Activated CD4-positive, alpha-beta T cell treated with anti-CD3 and anti-CD28 coated beads, Interleukin-2, amount 10 ng/mL, durations not matched to agents 24 days and 14 days (primary cell): Measurements from ENCODE around the gene NSF. TPM values are rescaled to one million over a fixed set of nuclear protein-coding genes. Genes with fewer than 3 reads are reported as not detected.
A peak's percentile ranks its signal among the peaks of the same experiment; 100 is the strongest.

Source experiments
- DNase-seq: peaks from one replicate; pipeline ENCODE4 v3.0.0; 2022
- H3K27ac Mint-ChIP-seq: one replicate; pipeline ENCODE4 v1.8.0; 2022; ENCODE audit warnings: mild to moderate bottlenecking, mixed read lengths
- H3K27me3 Mint-ChIP-seq: one replicate; pipeline ENCODE4 v1.8.0; 2022; ENCODE audit warnings: mixed read lengths
- H3K36me3 Mint-ChIP-seq: one replicate; pipeline ENCODE4 v1.8.0; 2022; ENCODE audit warnings: low read depth, mild to moderate bottlenecking, mixed read lengths
- H3K4me1 Mint-ChIP-seq: one replicate; pipeline ENCODE4 v1.8.0; 2021; ENCODE audit warnings: mixed read lengths
- H3K4me3 Mint-ChIP-seq: one replicate; pipeline ENCODE4 v1.8.0; 2022; ENCODE audit warnings: mild to moderate bottlenecking, moderate library complexity, mixed read lengths
- H3K9me3 Mint-ChIP-seq: one replicate; pipeline ENCODE4 v1.8.0; 2021; ENCODE audit warnings: mixed read lengths
- intact Hi-C: fragments of 100-400 bp; cut with micrococcal nuclease; formaldehyde crosslinking; loops from one replicate; pipeline ENCODE4 v1.15.1; 2023
- total RNA-seq: library from RNA; stranded (reverse); gene quantifications from 2 replicates; pipeline ENCODE4 v1.2.3, GENCODE V29; 2022

Gene NSF
- total RNA-seq, 1 donor from 2014 or later = 32.7 TPM

- Mint-ChIP-seq H3K4me3 (no peak overlapping the region), H3K9me3 (no peaks in the 10 kb centered on the region), H3K27me3 (peaks cover 43% of the 10 kb centered on the region), H3K36me3 (no peaks in the 10 kb centered on the region), H3K4me1 (peaks cover 9% of the 10 kb centered on the region), H3K27ac (no peak overlapping the region)
- intact Hi-C loops = no loop called here
- DNase-seq = no peak
These were observed 183.2 kb downstream of the NSF start for GRCh38 chr17:46773676-46774075.

GRCh38 chr17:46774108-46774737, 183.8 kb downstream of the NSF start:
- H3K9me3 Mint-ChIP-seq = no peaks in the 10 kb centered on the region
- no peak overlapping the region for H3K4me3 Mint-ChIP-seq
- peaks cover 40% of the 10 kb centered on the region for H3K27me3 Mint-ChIP-seq
- intact Hi-C loops = no loop called here
- DNase-seq = no peak
- no peaks in the 10 kb centered on the region for H3K36me3 Mint-ChIP-seq
- H3K27ac Mint-ChIP-seq = no peak overlapping the region
- H3K4me1 Mint-ChIP-seq = peaks cover 9% of the 10 kb centered on the region

- Mint-ChIP-seq H3K36me3 (no peaks in the 10 kb centered on the region), H3K27ac (no peak overlapping the region), H3K4me3 (no peak overlapping the region), H3K27me3 (peaks cover 28% of the 10 kb centered on the region), H3K4me1 (peaks cover 5% of the 10 kb centered on the region), H3K9me3 (no peaks in the 10 kb centered on the region)
- no peak for DNase-seq
- intact Hi-C loops = no loop called here
These were observed 186.0 kb downstream of the NSF start for GRCh38 chr17:46776298-46777005.

DNA sequence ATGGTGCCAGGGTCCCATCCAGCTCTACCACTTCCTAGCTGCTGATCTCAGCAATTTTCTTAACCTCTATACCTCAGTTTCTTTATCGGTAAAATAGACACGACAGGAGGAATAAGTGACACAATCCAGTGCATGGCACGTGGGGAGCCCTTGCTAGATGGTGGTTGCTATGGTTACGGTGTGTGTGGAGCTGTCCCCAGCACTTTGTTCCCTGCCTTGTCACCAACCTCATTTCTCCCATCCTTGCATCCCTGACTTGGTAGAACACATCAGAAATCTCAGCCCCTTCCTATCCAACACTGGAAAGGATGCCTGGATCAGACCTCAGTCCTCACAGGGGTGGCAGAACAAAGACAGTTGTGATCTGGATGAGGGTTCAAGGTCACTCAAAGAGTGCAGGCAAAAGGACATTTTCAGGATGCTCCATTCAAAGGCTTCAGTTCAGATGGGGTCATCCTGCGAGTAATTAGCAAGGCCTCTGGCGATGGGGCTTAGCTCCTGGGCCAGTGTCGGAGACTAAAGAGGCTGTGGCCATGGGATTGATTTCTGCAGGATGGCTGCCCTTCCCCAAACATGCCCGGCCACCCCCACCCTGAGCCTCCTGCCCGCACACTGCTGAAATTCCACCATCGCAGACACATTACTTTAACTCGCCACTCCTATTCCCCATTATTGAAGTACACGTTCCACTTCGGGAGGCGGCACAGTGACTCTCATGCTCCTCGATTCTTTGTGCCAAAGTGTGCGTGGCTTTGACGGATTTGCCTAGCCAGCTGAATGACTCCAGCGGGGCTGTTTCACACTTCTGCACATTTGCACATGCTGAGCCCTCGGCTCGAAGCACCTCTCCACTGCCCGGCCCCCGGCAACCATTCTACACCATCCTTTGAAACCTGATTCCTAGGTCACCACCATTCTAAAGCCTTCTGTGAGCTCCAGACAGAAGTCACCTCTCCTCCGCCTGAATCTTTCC, 187.8 kb downstream of the NSF start:
- H3K36me3 Mint-ChIP-seq = no peaks in the 10 kb centered on the region

GRCh38 chr17:46780003-46780373, 189.5 kb downstream of the NSF start:
- Mint-ChIP-seq H3K4me1 (no peaks in the 10 kb centered on the region), H3K27me3 (peaks cover 10% of the 10 kb centered on the region), H3K4me3 (no peak overlapping the region), H3K9me3 (no peaks in the 10 kb centered on the region), H3K36me3 (no peaks in the 10 kb centered on the region), H3K27ac (no peak overlapping the region)
- no peak for DNase-seq
- intact Hi-C loops = no loop called here

More for the DNA sequence above, 187.8 kb downstream of the NSF start:
- no peak overlapping the region for H3K27ac Mint-ChIP-seq
- no peak overlapping the region for H3K4me3 Mint-ChIP-seq
- no peaks in the 10 kb centered on the region for H3K4me1 Mint-ChIP-seq
- peaks cover 17% of the 10 kb centered on the region for H3K27me3 Mint-ChIP-seq
- intact Hi-C loops = no loop called here
- no peaks in the 10 kb centered on the region for H3K9me3 Mint-ChIP-seq
- DNase-seq = no peak

GRCh38 chr17:46782250-46782953, 191.9 kb downstream of the NSF start:
- peak; percentile 70 for DNase-seq
- Mint-ChIP-seq H3K4me3 (no peak overlapping the region), H3K36me3 (no peaks in the 10 kb centered on the region), H3K27ac (no peak overlapping the region), H3K27me3 (peaks cover 6% of the 10 kb centered on the region), H3K9me3 (no peaks in the 10 kb centered on the region), H3K4me1 (no peaks in the 10 kb centered on the region)
- intact Hi-C loops = no loop called here

DNA sequence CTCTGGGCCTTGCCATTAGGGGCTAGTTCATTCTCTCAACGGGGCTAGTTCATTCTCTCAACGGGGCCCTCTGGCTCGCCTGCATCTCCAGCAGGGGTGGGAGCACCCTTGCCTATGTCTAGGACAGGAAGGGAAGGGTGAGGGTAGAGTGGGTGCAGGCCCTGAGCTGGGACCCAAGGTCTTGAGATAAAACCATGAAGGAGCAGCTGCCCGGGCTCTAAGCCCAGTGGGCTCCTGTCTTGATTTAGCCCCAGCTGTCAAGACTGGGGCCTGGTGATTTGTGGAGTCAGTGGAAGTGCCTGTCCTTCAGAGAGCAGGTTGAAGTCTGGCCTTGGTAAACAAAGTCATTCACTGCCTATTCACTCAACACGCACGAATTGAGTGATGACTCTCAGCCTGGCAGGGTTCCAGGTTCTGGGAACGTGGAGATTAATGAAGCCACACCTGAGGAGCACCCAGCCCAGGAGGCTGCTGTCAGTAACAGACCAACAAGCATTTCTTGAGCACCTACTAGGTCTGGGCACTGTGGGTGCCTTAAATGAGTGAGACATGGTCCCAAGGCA, 192.6 kb downstream of the NSF start:
- Mint-ChIP-seq H3K27ac (no peak overlapping the region), H3K27me3 (peaks cover 6% of the 10 kb centered on the region), H3K36me3 (no peaks in the 10 kb centered on the region), H3K9me3 (no peaks in the 10 kb centered on the region), H3K4me1 (no peaks in the 10 kb centered on the region), H3K4me3 (no peak overlapping the region)
- DNase-seq = no peak
- intact Hi-C loops = no loop called here

GRCh38 chr17:46785696-46786095, 195.2 kb downstream of the NSF start:
- no peaks in the 10 kb centered on the region for H3K4me1 Mint-ChIP-seq
- no peak overlapping the region for H3K4me3 Mint-ChIP-seq
- no peaks in the 10 kb centered on the region for H3K36me3 Mint-ChIP-seq
- no peak overlapping the region for H3K27ac Mint-ChIP-seq
- DNase-seq = no peak
- peaks cover 5% of the 10 kb centered on the region for H3K27me3 Mint-ChIP-seq
- intact Hi-C loops = no loop called here
- H3K9me3 Mint-ChIP-seq = no peaks in the 10 kb centered on the region

- no peak overlapping the region for H3K27ac Mint-ChIP-seq
- no peaks in the 10 kb centered on the region for H3K9me3 Mint-ChIP-seq
- H3K36me3 Mint-ChIP-seq = no peaks in the 10 kb centered on the region
- H3K4me3 Mint-ChIP-seq = no peak overlapping the region
- intact Hi-C loops = no loop called here
- H3K4me1 Mint-ChIP-seq = no peaks in the 10 kb centered on the region
- no peak for DNase-seq
- peaks cover 11% of the 10 kb centered on the region for H3K27me3 Mint-ChIP-seq
These were observed 197.0 kb downstream of the NSF start for GRCh38 chr17:46787478-46787877.

DNA sequence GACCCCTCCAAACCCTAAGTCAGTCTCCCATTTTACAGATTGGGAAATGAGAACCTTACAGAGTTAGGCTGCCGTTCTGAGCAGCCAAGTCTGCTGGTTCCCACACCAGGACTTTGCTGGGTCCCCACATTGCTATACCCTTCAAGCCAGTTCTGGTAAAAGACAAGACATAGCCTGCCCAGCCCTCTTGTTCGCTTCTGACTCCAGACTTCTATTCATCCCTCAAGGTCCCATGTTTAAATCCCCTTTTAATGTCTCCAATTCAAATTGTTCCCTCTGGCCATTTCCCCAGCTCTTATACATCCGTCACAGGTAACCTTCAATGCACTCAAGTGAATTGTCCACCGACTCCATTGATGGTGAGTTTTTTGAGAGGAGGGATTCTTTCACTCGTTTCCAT, 197.8 kb downstream of the NSF start:
- Mint-ChIP-seq H3K4me3 (no peak overlapping the region), H3K27me3 (peaks cover 12% of the 10 kb centered on the region), H3K4me1 (no peaks in the 10 kb centered on the region), H3K9me3 (no peaks in the 10 kb centered on the region), H3K27ac (no peak overlapping the region), H3K36me3 (no peaks in the 10 kb centered on the region)
- intact Hi-C loops = no loop called here
- no peak for DNase-seq

DNA sequence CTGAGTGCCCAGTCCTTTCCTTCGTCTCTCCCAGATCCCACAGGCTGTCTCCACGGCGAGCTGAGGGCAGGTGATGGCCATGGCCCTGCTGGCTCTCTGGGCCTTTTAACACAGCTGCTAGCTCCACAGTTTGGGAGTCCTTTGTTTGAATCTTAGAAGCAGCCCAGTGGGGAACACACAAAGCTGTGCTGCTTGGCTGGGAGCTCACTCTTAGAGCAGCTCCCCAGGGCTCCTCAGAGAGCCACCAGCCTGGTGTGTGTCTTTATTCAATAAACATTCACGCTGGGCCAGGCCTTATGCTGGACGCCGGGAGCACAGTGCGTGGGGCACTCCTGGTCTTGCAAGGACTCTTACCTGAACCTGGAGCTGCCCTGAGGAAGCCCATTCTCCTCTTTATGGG, 198.3 kb downstream of the NSF start:
- DNase-seq = no peak
- H3K4me1 Mint-ChIP-seq = no peaks in the 10 kb centered on the region
- peaks cover 15% of the 10 kb centered on the region for H3K27me3 Mint-ChIP-seq
- no peak overlapping the region for H3K27ac Mint-ChIP-seq
- no peak overlapping the region for H3K4me3 Mint-ChIP-seq
- H3K9me3 Mint-ChIP-seq = no peaks in the 10 kb centered on the region
- no peaks in the 10 kb centered on the region for H3K36me3 Mint-ChIP-seq
- intact Hi-C loops = no loop called here

GRCh38 chr17:46789610-46790009, 199.1 kb downstream of the NSF start:
- intact Hi-C loops = no loop called here
- Mint-ChIP-seq H3K9me3 (no peaks in the 10 kb centered on the region), H3K4me3 (no peak overlapping the region), H3K27me3 (peaks cover 17% of the 10 kb centered on the region), H3K36me3 (no peaks in the 10 kb centered on the region), H3K27ac (no peak overlapping the region), H3K4me1 (no peaks in the 10 kb centered on the region)
- DNase-seq = no peak

DNA sequence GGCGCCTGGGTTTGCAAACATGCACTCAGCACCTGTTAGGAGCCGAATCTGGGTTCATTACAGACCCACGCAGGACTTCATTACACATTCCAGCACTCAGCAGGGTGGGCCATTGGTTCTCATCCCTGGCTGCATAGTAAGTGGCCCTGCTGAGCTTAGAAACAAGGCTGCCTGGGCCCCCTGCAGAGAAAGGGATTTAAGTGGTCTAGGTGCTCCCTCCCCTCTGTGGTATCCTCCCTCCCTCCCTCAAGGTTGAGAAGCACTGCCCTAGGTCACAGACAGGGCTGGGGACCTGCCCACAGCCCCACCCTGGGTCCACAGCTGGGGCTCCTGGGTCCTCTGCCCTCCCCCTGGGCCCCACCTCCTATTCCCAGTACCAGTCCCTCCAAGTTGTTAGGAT, 199.7 kb downstream of the NSF start:
- H3K27ac Mint-ChIP-seq = no peak overlapping the region
- H3K9me3 Mint-ChIP-seq = no peaks in the 10 kb centered on the region
- peaks cover 17% of the 10 kb centered on the region for H3K27me3 Mint-ChIP-seq
- intact Hi-C loops = no loop called here
- H3K36me3 Mint-ChIP-seq = no peaks in the 10 kb centered on the region
- no peaks in the 10 kb centered on the region for H3K4me1 Mint-ChIP-seq
- DNase-seq = no peak
- no peak overlapping the region for H3K4me3 Mint-ChIP-seq
